H1 (cell line): ENCODE data around the gene CCNYL1. TPM values are rescaled to one million over a fixed set of nuclear protein-coding genes. Genes with fewer than 3 reads are reported as not detected.

Experiments
- CTCF ChIA-PET: fragments of 300-600 bp; sonication (Branson Sonifier 250); formaldehyde crosslinking; loops from one replicate; lab custom pipeline; 2021; ENCODE audit not compliant: partially characterized antibody; lab: Charles Lee
- POLR2A ChIA-PET: fragments of 300-600 bp; sonication (Branson Sonifier 250); formaldehyde crosslinking; loops from one replicate; lab custom pipeline; 2021; ENCODE audit warnings: inconsistent platforms; ENCODE audit not compliant: partially characterized antibody; lab: Charles Lee
- DNase-seq, 2 experiments: peaks; one replicate each; pipeline versions ENCODE4 v3.0.0 to v3.0.0-alpha.2; 2010 to 2022; ENCODE audit warnings: low spot score in 2 of 2, low read depth in 1 of 2, mixed read lengths in 1 of 2
- FAIRE-seq: peaks from 2 replicates; lab custom pipeline; 2011; peaks lifted over from hg19 to GRCh38; lab: Jason Lieb, UNC
- H2AFZ ChIP-seq: 2 replicates; pipeline ENCODE4 v1.8.1; 2012; ENCODE audit warnings: low read length, inconsistent platforms
- H2AK5ac ChIP-seq: 2 replicates; pipeline ENCODE4 v1.6.1; 2013; ENCODE audit warnings: low read depth, low read length
- H2BK120ac ChIP-seq: replicated peaks from 2 replicates; pipeline ENCODE3; 2013; ENCODE audit warnings: low read depth, low read length, inconsistent platforms
- H2BK12ac ChIP-seq: 2 replicates; pipeline ENCODE4 v1.6.1; 2013; ENCODE audit warnings: low read depth, low read length
- H2BK15ac ChIP-seq: 2 replicates; pipeline ENCODE4 v1.6.1; 2013; ENCODE audit warnings: low read length
- H2BK20ac ChIP-seq: 2 replicates; pipeline ENCODE4 v1.6.1; 2013; ENCODE audit warnings: low read length
- H2BK5ac ChIP-seq: 2 replicates; pipeline ENCODE4 v1.6.1; 2013; ENCODE audit warnings: low read depth, low read length
- H3K14ac ChIP-seq: 2 replicates; pipeline ENCODE4 v1.6.1; 2013; ENCODE audit warnings: inconsistent platforms; ENCODE audit not compliant: insufficient read length
- H3K18ac ChIP-seq: 2 replicates; pipeline ENCODE4 v1.6.1; 2013; ENCODE audit warnings: low read length; ENCODE audit errors: extremely low read depth
- H3K23ac ChIP-seq: 2 replicates; pipeline ENCODE4 v1.6.1; 2013; ENCODE audit warnings: inconsistent platforms; ENCODE audit not compliant: insufficient read length
- H3K23me2 ChIP-seq: 2 replicates; pipeline ENCODE4 v1.6.1; 2013; ENCODE audit warnings: low read depth, low read length
- H3K27ac ChIP-seq: 2 replicates; pipeline ENCODE4 v1.6.1; 2011; ENCODE audit warnings: low read depth, low read length, inconsistent platforms
- H3K27me3 ChIP-seq, 4 experiments: replicated peaks in 1 of 4; 1 replicate in 1 of 4; 2 replicates in 3 of 4; pipeline versions ENCODE4 v1.6.1 to v1.8.1; 2011 to 2013; ENCODE audit warnings: low read length in 3 of 4, mild to moderate bottlenecking in 3 of 4, inconsistent platforms in 2 of 4, mixed read lengths in 2 of 4, moderate library complexity in 1 of 4; ENCODE audit not compliant: control insufficient read depth in 3 of 4, insufficient read depth in 3 of 4; ENCODE audit errors: extremely low read depth in 1 of 4
- H3K36me3 ChIP-seq, 4 experiments: 2 replicates each; pipeline versions ENCODE4 v1.6.1 to v1.8.1; 2011 to 2013; ENCODE audit warnings: mild to moderate bottlenecking in 4 of 4, low read length in 3 of 4, moderate library complexity in 2 of 4, control low read depth in 1 of 4, inconsistent platforms in 1 of 4; ENCODE audit not compliant: insufficient read depth in 4 of 4, control insufficient read depth in 2 of 4
- H3K4ac ChIP-seq: replicated peaks from 2 replicates; pipeline ENCODE3; 2013; ENCODE audit warnings: low read length, low read depth, mixed read lengths, inconsistent platforms; ENCODE audit not compliant: insufficient read length
- H3K4me1 ChIP-seq, 4 experiments: replicated peaks in 1 of 4; 1 replicate in 1 of 4; 2 replicates in 3 of 4; pipeline versions ENCODE4 v1.6.1 to v1.8.1; 2011 to 2013; ENCODE audit warnings: low read length in 3 of 4, inconsistent platforms in 2 of 4, mixed read lengths in 1 of 4; ENCODE audit not compliant: insufficient read depth in 4 of 4, control insufficient read depth in 3 of 4
- H3K4me2 ChIP-seq, 2 experiments: 2 replicates each; pipeline versions ENCODE4 v1.6.1 to v1.8.1; 2011 to 2013; ENCODE audit warnings: low read depth in 2 of 2, low read length in 2 of 2, control low read depth in 1 of 2, inconsistent platforms in 1 of 2, mild to moderate bottlenecking in 1 of 2; ENCODE audit not compliant: insufficient read depth in 1 of 2
- H3K4me3 ChIP-seq, 4 experiments: fragments of 200-600, 300-600 bp in 1 of 4; sonication (generic), shearing (Covaris generic), sonication (Bioruptor Twin) in 1 of 4; 2 replicates each; pipeline versions ENCODE4 v1.5.1 to v1.8.1; 2011 to 2016; ENCODE audit warnings: low read length in 4 of 4, low read depth in 3 of 4, control low read depth in 2 of 4, inconsistent platforms in 2 of 4, mild to moderate bottlenecking in 2 of 4, mixed read lengths in 1 of 4, moderate library complexity in 1 of 4; ENCODE audit not compliant: insufficient read depth in 2 of 4; ENCODE audit errors: extremely low read depth in 1 of 4
- H3K56ac ChIP-seq: replicated peaks from 2 replicates; pipeline ENCODE3; 2013; ENCODE audit warnings: low read depth, mild to moderate bottlenecking, mixed read lengths, low read length, inconsistent platforms; ENCODE audit not compliant: insufficient read length
- H3K79me1 ChIP-seq: 2 replicates; pipeline ENCODE4 v1.6.1; 2013; ENCODE audit warnings: low read depth, low read length, control low read depth
- H3K79me2 ChIP-seq, 2 experiments: 2 replicates each; pipeline versions ENCODE4 v1.6.1 to v1.8.1; 2012 to 2013; ENCODE audit warnings: low read length in 2 of 2, mild to moderate bottlenecking in 2 of 2, inconsistent platforms in 1 of 2; ENCODE audit not compliant: insufficient read depth in 2 of 2, control insufficient read depth in 1 of 2
- H3K9ac ChIP-seq, 4 experiments: replicated peaks in 1 of 4; 1 replicate in 1 of 4; 2 replicates in 3 of 4; pipeline versions ENCODE4 v1.6.1 to v1.8.1; 2011 to 2013; ENCODE audit warnings: low read depth in 3 of 4, low read length in 3 of 4, control low read depth in 2 of 4, mild to moderate bottlenecking in 2 of 4, moderate library complexity in 2 of 4, inconsistent platforms in 1 of 4; ENCODE audit errors: extremely low read depth in 1 of 4
- H3K9me3 ChIP-seq, 2 experiments: 2 replicates each; pipeline versions ENCODE4 v1.6.1 to v1.8.1; 2012 to 2013; ENCODE audit warnings: mild to moderate bottlenecking in 2 of 2, moderate library complexity in 2 of 2, control low read depth in 1 of 2, inconsistent platforms in 1 of 2, low read depth in 1 of 2, low read length in 1 of 2, mixed read lengths in 1 of 2; ENCODE audit not compliant: insufficient read depth in 2 of 2
- H4K20me1 ChIP-seq, 2 experiments: replicated peaks in 1 of 2; 2 replicates each; pipeline versions ENCODE3 to v1.8.1; 2011 to 2013; ENCODE audit warnings: inconsistent platforms in 2 of 2, low read length in 2 of 2, mild to moderate bottlenecking in 1 of 2; ENCODE audit not compliant: insufficient read depth in 2 of 2, control insufficient read depth in 1 of 2
- H4K5ac ChIP-seq: 2 replicates; pipeline ENCODE4 v1.6.1; 2013; ENCODE audit warnings: low read length, low read depth, mixed read lengths, inconsistent platforms; ENCODE audit not compliant: insufficient read length
- H4K8ac ChIP-seq: 2 replicates; pipeline ENCODE4 v1.8.0; 2013; ENCODE audit warnings: mild to moderate bottlenecking, moderate library complexity, low read length, inconsistent platforms; ENCODE audit not compliant: insufficient read depth; ENCODE audit errors: extremely low read depth
- H4K91ac ChIP-seq: replicated peaks from 2 replicates; pipeline ENCODE3; 2013; ENCODE audit warnings: low read length, mixed read lengths, inconsistent platforms; ENCODE audit not compliant: insufficient read length
- POLR2AphosphoS5 ChIP-seq: IDR thresholded peaks from 2 replicates; pipeline ENCODE4 v1.6.1; 2011; ENCODE audit warnings: low read depth, low read length
- SP4 ChIP-seq: IDR thresholded peaks from 2 replicates; pipeline ENCODE4 v1.6.1; 2012; ENCODE audit warnings: low read length, inconsistent platforms
- WGBS, 2 experiments: shearing (Covaris generic) in 1 of 2; methylation state at CpG; one replicate each; pipeline versions ENCODE4 v1.1.6 to v1.1.7; 2013 to 2015; ENCODE audit warnings: low lambda C conversion rate in 2 of 2, mixed read lengths in 2 of 2, inconsistent platforms in 1 of 2, low coverage in 1 of 2, missing lambda C conversion rate in 1 of 2; ENCODE audit not compliant: insufficient replicate concordance in 2 of 2, insufficient coverage in 1 of 2, insufficient read length in 1 of 2; ENCODE audit errors: extremely low coverage in 1 of 2, missing lambda C conversion rate in 1 of 2; 5-methylcytosine and 5-hydroxymethylcytosine counted together
- polyA plus RNA-seq, 7 experiments: library from polyadenylated mRNA; depleted of rRNA in 3 of 7; stranded (reverse) in 5 of 7; unstranded in 2 of 7; fragments of >200 nt in 5 of 7; fragments of 200-250 nt in 2 of 7; gene quantifications; 1 replicate in 5 of 7; 2 replicates in 1 of 7; 4 replicates in 1 of 7; pipeline versions ENCODE4 v1.2.1 to v1.2.3, GENCODE V29; 2011 to 2013; ENCODE audit warnings: missing spikeins in 2 of 7, mixed read lengths in 2 of 7
- total RNA-seq: library from RNA; stranded (reverse); fragmentation: NEBNext Ultra II Directional; extraction: Animal tissue kit (Norgen Biotek cat#: 25700); gene quantifications from 2 replicates; pipeline ENCODE4 v1.2.1, GENCODE V29; 2021

Gene CCNYL1
- total and polyA plus RNA-seq, 2 of the 8 experiments (the other 6 are each of a cell fraction or from before 2014, with no cell fraction given): 13.3 to 35.4 TPM

GRCh38 chr2:207759890-207760289, 48.5 kb downstream of the CCNYL1 start:
- H3K4me2 ChIP-seq: no peak overlapping the region
- H3K18ac ChIP-seq: no peak overlapping the region
- peaks cover 5 to 80% (median 17%) of the 10 kb centered on the region in 4 experiments; a peak in 7 of 8 replicates for H3K36me3 ChIP-seq
- no peaks in the 10 kb centered on the region for H3K27me3 ChIP-seq
- H4K20me1 ChIP-seq: peaks cover 7 to 24% of the 10 kb centered on the region in 2 experiments
- H3K4me1 ChIP-seq: peaks cover 10 to 24% (median 18%) of the 10 kb centered on the region in 4 experiments; a peak in 6 of 7 replicates
- DNase-seq (no peak), FAIRE-seq (no peak)
- no peak overlapping the region for H3K9ac ChIP-seq
- WGBS, 2 experiments: 97% methylated on average over 2 of the region's 2 CpGs; no CpG with 5 or more reads in 1 of the 2 experiments
- H2BK15ac ChIP-seq: no peak overlapping the region
- H3K14ac ChIP-seq: no peak overlapping the region
- ChIA-PET CTCF (interaction anchor here (0.9 to 7.9 kb wide), 5 partner anchors 14 to 281 kb away, joined by 3 to 39 read pairs (median 4); no protein-coding TSS in a partner anchor), POLR2A (interaction anchor here (0.6 to 1.4 kb wide), 3 partner anchors 9 to 11 kb away, joined by 3 to 5 read pairs (median 3); no protein-coding TSS in a partner anchor)
- no peak overlapping the region for H2BK120ac ChIP-seq
- H4K5ac ChIP-seq: no peak overlapping the region
- H2BK20ac ChIP-seq: no peak overlapping the region
- no peak overlapping the region for H4K91ac ChIP-seq
- H2AFZ ChIP-seq: no peak overlapping the region
- no peak overlapping the region for H3K4me3 ChIP-seq
- TF ChIP-seq SP4: no peak
- TF ChIP-seq POLR2AphosphoS5: 0 out of 2 replicates have a peak, but pooled peaks have one; percentile 27
- no peak overlapping the region for H3K4ac ChIP-seq
- no peak overlapping the region for H3K27ac ChIP-seq
- peaks cover 4% of the 10 kb centered on the region; the same call in 1 of the 2 replicates for H3K79me1 ChIP-seq
- H2BK12ac ChIP-seq: no peak overlapping the region
- H3K23me2 ChIP-seq: no peaks in the 10 kb centered on the region
- no peaks in the 10 kb centered on the region for H3K9me3 ChIP-seq
- H2BK5ac ChIP-seq: no peak overlapping the region
- H2AK5ac ChIP-seq: no peak overlapping the region
- no peak overlapping the region for H3K56ac ChIP-seq
- peaks cover 15 to 52% of the 10 kb centered on the region in 2 experiments for H3K79me2 ChIP-seq
- H4K8ac ChIP-seq: no peak overlapping the region; the same call in 1 of the 2 replicates
- H3K23ac ChIP-seq: no peak overlapping the region
